Endodermal cell (in vitro differentiated cells): ENCODE measurements around the gene RAB25. TPM values are rescaled to one million over a fixed set of nuclear protein-coding genes. Genes with fewer than 3 reads are reported as not detected.
A peak's percentile ranks its signal among the peaks of the same experiment; 100 is the strongest.

Source experiments
- DNase-seq: peaks from one replicate; pipeline ENCODE4 v3.0.0-alpha.2; 2017
- H3K27ac ChIP-seq: 2 replicates; pipeline ENCODE4 v1.5.1; 2013; ENCODE audit warnings: mild to moderate bottlenecking, low read depth, low read length, moderate library complexity
- H3K27me3 ChIP-seq: 2 replicates; pipeline ENCODE4 v1.6.1; 2013; ENCODE audit warnings: mild to moderate bottlenecking, low read length, moderate library complexity; ENCODE audit not compliant: insufficient read depth, control insufficient read depth, poor library complexity, severe bottlenecking
- H3K36me3 ChIP-seq: 2 replicates; pipeline ENCODE4 v1.7.0; 2013; ENCODE audit warnings: mild to moderate bottlenecking, low read length, moderate library complexity; ENCODE audit not compliant: control insufficient read depth, insufficient read depth
- H3K4me1 ChIP-seq: one replicate; pipeline ENCODE4 v1.7.0; 2013; ENCODE audit warnings: low read length; ENCODE audit not compliant: control insufficient read depth, insufficient read depth
- H3K4me3 ChIP-seq: 2 replicates; pipeline ENCODE4 v1.5.1; 2013; ENCODE audit warnings: mild to moderate bottlenecking, low read length, moderate library complexity
- H3K9ac ChIP-seq: 2 replicates; pipeline ENCODE4 v1.6.1; 2013; ENCODE audit warnings: mild to moderate bottlenecking, low read length, moderate library complexity; ENCODE audit not compliant: poor library complexity, severe bottlenecking; ENCODE audit errors: extremely low read depth
- H3K9me3 ChIP-seq: 2 replicates; pipeline ENCODE4 v1.6.1; 2013; ENCODE audit warnings: mild to moderate bottlenecking, low read length, moderate library complexity; ENCODE audit not compliant: control insufficient read depth
- H3K27ac Mint-ChIP-seq: 2 replicates; pipeline ENCODE4 v1.8.0; 2020; ENCODE audit warnings: mixed read lengths
- H3K27me3 Mint-ChIP-seq: 2 replicates; pipeline ENCODE4 v1.8.0; 2021; ENCODE audit warnings: mild to moderate bottlenecking, mixed read lengths; ENCODE audit not compliant: insufficient read depth
- H3K36me3 Mint-ChIP-seq: 2 replicates; pipeline ENCODE4 v1.8.0; 2020; ENCODE audit warnings: low read depth, mixed read lengths
- H3K4me1 Mint-ChIP-seq: 2 replicates; pipeline ENCODE4 v1.8.0; 2020; ENCODE audit warnings: mixed read lengths
- H3K4me3 Mint-ChIP-seq: 2 replicates; pipeline ENCODE4 v1.8.0; 2020; ENCODE audit warnings: mild to moderate bottlenecking, moderate library complexity, mixed read lengths
- H3K9me3 Mint-ChIP-seq: 2 replicates; pipeline ENCODE4 v1.8.0; 2020; ENCODE audit warnings: mild to moderate bottlenecking, mixed read lengths
- CTCF ChIP-seq: fragments of 200-600 bp; sonication (generic); conservative IDR thresholded peaks from 2 replicates; pipeline ENCODE4 v1.5.0; 2021; ENCODE audit warnings: antibody characterized with exemption, mild to moderate bottlenecking
- WGBS, 2 experiments: methylation state at CpG; one replicate each; pipeline versions ENCODE4 v1.1.5 to v1.1.7; 2013; ENCODE audit warnings: missing lambda C conversion rate in 2 of 2, mixed read lengths in 1 of 2; ENCODE audit not compliant: insufficient coverage in 1 of 2, insufficient read length in 1 of 2; 5-methylcytosine and 5-hydroxymethylcytosine counted together
- total RNA-seq, 2 donors: library from RNA; stranded (reverse); fragmentation: NEBNext Ultra II Directional in 1 of 2; extraction: Animal tissue kit (Norgen Biotek cat#: 25700) in 1 of 2; gene quantifications; 2 replicates in 1 of 2; 3 replicates in 1 of 2; pipeline ENCODE4 v1.2.1, GENCODE V29; 2021

Gene RAB25
- total RNA-seq, 2 donors from 2014 or later, result 82.0 to 84.4 TPM

GRCh38 chr1:156062189-156062588, 1.2 kb downstream of the RAB25 start:
- Histone ChIP-seq H3K27ac (no peak overlapping the region), H3K9ac (no peak overlapping the region), H3K36me3 (peaks cover 7% of the 10 kb centered on the region), H3K4me3 (peak overlapping the region; percentile 74), H3K27me3 (no peaks in the 10 kb centered on the region), H3K9me3 (no peaks in the 10 kb centered on the region), H3K4me1 (peaks cover 2% of the 10 kb centered on the region)
- H3K36me3 Mint-ChIP-seq, result peaks cover 11% of the 10 kb centered on the region
- no peaks in the 10 kb centered on the region for H3K9me3 Mint-ChIP-seq
- DNase-seq, result peak; percentile 57
- H3K4me1 Mint-ChIP-seq, result peaks cover 52% of the 10 kb centered on the region
- peak overlapping the region; percentile 99 for H3K27ac Mint-ChIP-seq
- no peak for TF ChIP-seq CTCF
- H3K4me3 Mint-ChIP-seq, result peak overlapping the region; percentile 73
- no peaks in the 10 kb centered on the region for H3K27me3 Mint-ChIP-seq
- 90 to 94% methylated on average over 2 to 3 of the region's 3 CpGs for WGBS, 2 experiments

GRCh38 chr1:156063997-156064285, 3.0 kb downstream of the RAB25 start:
- no peaks in the 10 kb centered on the region for H3K9me3 ChIP-seq
- H3K4me3 ChIP-seq, result no peak overlapping the region
- H3K27me3 ChIP-seq, result no peaks in the 10 kb centered on the region
- no peak for TF ChIP-seq CTCF
- DNase-seq, result peak; percentile 77
- peaks cover 2% of the 10 kb centered on the region for H3K4me1 ChIP-seq
- H3K36me3 ChIP-seq, result no peaks in the 10 kb centered on the region
- Mint-ChIP-seq H3K27ac (peak overlapping the region; percentile 87), H3K36me3 (peaks cover 19% of the 10 kb centered on the region), H3K4me1 (peaks cover 45% of the 10 kb centered on the region), H3K4me3 (no peak overlapping the region), H3K27me3 (no peaks in the 10 kb centered on the region), H3K9me3 (no peaks in the 10 kb centered on the region)
- H3K9ac ChIP-seq, result no peak overlapping the region
- H3K27ac ChIP-seq, result no peak overlapping the region
- WGBS, 2 experiments, result 40% methylated on average over 2 of the region's 2 CpGs; no CpG with 5 or more reads in 1 of the 2 experiments

- no peak for TF ChIP-seq CTCF
- no peak overlapping the region for H3K27ac Mint-ChIP-seq
- Histone ChIP-seq H3K27ac (no peak overlapping the region), H3K9me3 (no peaks in the 10 kb centered on the region), H3K36me3 (no peaks in the 10 kb centered on the region), H3K27me3 (no peaks in the 10 kb centered on the region), H3K9ac (no peak overlapping the region), H3K4me1 (peaks cover 2% of the 10 kb centered on the region), H3K4me3 (no peak overlapping the region)
- peaks cover 24% of the 10 kb centered on the region for H3K36me3 Mint-ChIP-seq
- H3K4me3 Mint-ChIP-seq, result no peak overlapping the region
- DNase-seq, result no peak
- no peaks in the 10 kb centered on the region for H3K9me3 Mint-ChIP-seq
- 88 to 92% methylated on average over 2 of the region's 2 CpGs for WGBS, 2 experiments
- no peaks in the 10 kb centered on the region for H3K27me3 Mint-ChIP-seq
- H3K4me1 Mint-ChIP-seq, result peaks cover 41% of the 10 kb centered on the region
Measured at GRCh38 chr1:156064615-156065014, 3.7 kb downstream of the RAB25 start.
